T-helper 1 cell (primary cell): Measurements from ENCODE around the gene SLC9A1.
A peak's percentile ranks its signal among the peaks of the same experiment; 100 is the strongest.
"Not testable (repeated sequence)": the region's sequence is repeated elsewhere in the genome, so short reads cannot be mapped to it uniquely, and the experiment has no call there.

Source experiments
- DNase-seq, 5 donors: peaks; one replicate each; pipeline ENCODE4 v3.0.0-alpha.2; 2012 to 2020

The SLC9A1 gene

DNA sequence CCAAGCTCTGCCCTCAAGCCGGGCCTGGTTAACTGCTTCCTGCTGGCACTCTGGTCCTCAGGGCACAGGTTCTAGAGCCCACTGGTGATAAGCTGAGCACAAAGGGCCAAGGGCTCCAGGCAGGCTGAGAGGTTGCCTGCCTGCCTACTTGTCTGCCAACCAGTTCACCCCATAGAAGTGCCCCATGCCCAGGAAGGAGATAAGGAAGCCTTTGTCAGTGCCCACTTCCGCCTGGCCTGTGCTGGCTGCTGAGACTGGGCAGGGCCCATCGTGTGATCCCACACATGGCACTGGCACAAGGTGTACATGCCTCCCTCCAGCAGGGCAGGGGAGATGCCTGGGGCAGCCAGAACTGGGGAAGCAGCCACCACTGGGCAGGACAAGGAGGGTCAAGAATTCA, 24.1 kb downstream of the SLC9A1 start:
- DNase-seq: no peak

- DNase-seq: no peak
Measured at GRCh38 chr1:27129225-27129624, 25.7 kb downstream of the SLC9A1 start.

- DNase-seq: no peak
Measured at GRCh38 chr1:27127419-27127818, 27.5 kb downstream of the SLC9A1 start.

DNA sequence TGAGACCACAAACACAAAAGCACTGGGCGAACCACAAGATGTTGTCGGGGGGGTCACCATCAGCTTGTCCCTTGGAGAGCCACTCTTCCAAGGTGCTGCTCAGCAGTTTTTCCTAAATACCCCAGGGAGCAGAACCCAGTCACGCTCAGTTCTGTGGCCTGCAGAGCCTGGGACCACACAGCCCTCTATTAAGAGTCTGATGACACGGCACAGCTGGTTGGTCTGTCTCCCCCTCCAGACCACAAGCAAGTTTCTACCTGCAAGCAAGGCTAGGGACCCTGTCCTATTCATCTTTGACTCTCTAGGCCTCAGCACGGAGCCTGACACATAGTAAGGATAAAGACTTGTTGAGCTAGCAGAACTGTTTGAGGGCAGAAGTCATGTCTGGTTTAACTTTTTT, 28.5 kb downstream of the SLC9A1 start:
- DNase-seq: no peak

DNA sequence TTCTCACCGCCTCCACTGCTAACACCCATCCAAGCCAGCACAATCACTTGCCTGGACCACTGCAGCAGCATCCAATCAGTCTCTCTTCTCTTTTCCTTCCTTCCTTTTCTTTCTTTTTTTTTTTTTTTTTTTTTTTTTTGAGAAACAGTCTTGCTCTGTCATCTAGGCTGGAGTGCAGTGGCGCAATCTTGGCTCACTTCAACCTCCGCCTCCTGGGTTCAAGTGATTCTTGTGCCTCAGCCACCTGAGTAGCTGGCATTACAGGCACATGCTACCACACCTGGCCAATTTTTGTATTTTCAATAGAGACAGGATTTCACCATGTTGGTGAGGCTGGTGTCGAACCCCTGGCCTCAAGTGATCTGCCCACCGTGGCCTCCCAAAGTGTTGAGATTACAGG, 29.8 kb downstream of the SLC9A1 start:
- not testable (repeated sequence) for DNase-seq

DNA sequence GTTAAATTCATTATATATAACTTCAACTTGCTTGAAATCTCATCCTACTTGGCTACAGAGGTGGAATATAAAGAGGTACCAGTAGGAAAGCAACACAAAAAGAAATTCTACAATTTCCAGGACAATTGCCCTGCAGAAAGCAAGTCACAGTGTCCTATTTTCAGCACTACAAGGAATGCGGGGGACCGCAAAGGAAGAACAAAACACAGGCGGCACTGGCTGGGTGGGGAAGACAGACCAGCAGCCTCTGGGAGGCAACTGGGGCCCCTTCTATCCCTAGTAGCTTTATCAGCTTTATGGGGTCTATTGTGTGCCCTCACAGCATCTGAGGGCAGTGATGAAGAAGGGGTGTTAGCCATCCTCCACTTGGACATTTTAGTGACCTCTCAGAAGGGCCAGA, 30.5 kb downstream of the SLC9A1 start:
- DNase-seq: no peak

GRCh38 chr1:27122652-27123051, 32.3 kb downstream of the SLC9A1 start:
- DNase-seq: no peak

DNA sequence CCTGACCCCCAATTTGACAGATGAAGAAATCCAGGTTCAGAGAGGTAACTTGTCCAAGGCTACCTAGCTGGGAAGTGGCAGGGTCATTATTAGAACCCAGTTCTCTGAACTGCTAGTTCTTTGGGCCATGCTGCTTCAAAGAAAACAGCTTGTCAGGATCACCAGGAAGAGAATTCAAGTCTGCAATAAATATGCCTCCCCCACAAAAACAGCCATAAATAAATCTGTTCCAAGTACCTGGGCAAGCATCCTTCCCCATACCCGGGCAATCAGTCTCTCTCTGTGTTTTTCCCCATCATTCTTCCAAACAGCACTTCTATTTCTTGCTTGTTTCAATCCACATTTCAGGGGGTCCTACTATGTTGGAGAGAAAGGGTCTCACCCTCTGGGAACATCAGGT, 34.1 kb downstream of the SLC9A1 start:
- DNase-seq: no peak

DNA sequence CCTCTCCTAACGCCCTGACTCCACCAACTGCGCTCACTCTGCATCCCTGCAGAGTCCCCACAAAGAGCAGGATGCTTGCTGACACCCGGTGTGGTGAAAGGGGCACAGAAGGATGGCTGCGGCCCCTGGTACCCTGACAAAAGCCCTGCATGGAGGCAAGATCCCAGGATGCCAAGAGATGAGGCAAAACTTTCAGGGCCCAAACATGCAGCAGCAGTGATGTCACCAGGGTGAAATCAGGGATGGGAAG, 36.6 kb downstream of the SLC9A1 start:
- no peak for DNase-seq

- no peak for DNase-seq
Measured at GRCh38 chr1:27117733-27118439, 37.0 kb downstream of the SLC9A1 start.

GRCh38 chr1:27116697-27117096, 38.2 kb downstream of the SLC9A1 start:
- no peak for DNase-seq

GRCh38 chr1:27116232-27116631, 38.7 kb downstream of the SLC9A1 start:
- DNase-seq: no peak

- DNase-seq: no peak
Measured at GRCh38 chr1:27114546-27114945, 40.4 kb downstream of the SLC9A1 start.

DNA sequence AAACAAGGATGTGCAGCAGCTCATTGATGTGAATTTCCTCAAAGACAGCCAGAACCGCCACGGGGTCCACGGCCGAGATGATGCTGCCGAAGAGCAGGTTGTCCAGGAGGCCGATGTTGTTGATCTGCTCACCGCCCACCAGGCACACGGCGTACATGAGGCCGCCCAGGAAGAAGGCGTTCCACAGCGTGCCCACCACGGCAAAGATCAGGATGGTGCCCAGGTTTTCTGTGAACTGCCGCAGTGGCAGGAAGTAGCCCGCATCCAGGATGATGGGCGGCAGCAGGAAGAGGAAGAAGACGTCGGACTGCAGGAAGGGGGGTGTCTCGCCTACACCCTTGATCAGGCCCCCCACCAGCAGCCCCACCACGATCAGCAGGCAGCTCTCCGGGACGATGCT, 41.1 kb downstream of the SLC9A1 start:
- no peak for DNase-seq

GRCh38 chr1:27111626-27112573, 43.0 kb downstream of the SLC9A1 start:
- DNase-seq: peak; percentile 26 to 78 (median 52)

- no peak for DNase-seq
Measured at GRCh38 chr1:27109103-27109822, 45.7 kb downstream of the SLC9A1 start.

DNA sequence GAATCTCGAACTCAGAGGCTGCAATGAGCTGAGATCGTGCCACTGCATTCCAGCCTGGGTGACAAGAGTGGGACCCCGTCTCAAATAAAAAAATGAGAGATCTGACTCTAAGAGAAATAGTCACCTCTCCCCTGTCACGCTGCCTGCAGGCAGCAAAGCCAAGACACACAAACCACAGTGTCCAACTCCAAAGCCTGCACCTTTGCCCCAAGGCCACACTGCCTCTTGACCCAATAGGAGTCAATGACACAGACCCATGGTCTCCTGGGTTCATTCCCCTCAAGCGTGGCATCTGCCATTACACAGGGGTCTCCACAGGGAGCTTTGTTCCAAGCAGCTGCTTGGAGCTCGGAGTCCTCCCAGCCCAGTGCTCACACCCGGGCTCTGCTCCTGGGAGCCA, 46.3 kb downstream of the SLC9A1 start:
- no peak for DNase-seq

- no peak for DNase-seq
Measured at GRCh38 chr1:27106561-27107323, 48.2 kb downstream of the SLC9A1 start.

DNA sequence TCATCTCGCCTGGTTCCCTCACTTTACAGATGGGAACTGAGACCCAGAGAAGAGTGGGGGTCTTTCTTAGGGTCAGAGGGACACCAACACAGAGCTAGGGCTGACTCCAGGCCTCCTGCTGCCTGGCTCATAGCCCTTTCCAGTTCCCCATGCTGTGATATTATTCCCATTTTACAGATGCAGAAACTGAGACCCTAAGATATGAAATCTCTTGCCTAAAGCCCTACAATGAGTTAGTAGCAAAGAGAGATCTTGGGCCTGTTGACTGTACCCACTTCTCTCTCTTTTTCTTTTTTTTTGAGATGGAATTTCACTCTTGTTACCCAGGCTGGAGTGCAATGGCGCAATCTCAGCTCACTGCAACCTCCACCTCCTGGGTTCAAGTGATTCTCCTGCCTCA, 49.9 kb downstream of the SLC9A1 start:
- no peak for DNase-seq

DNA sequence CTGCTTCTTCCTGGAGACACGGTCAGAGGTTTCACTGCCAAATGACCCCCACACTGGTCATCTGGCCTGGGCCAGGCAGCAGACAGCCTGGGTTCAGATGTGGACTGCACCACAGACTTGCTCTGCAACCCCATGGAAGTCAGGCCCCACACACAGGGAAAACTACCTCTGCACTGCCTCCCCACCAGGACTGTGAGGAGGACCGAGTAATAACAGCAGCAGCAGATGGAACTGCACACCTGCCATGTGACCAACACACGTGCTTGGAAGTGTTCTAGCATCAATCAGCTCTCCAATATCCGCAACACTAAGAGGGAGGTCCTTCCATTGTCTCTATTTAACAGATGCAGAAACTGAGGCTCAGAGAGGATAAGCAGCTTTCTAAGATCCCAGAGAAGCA, 51.4 kb downstream of the SLC9A1 start:
- no peak for DNase-seq

DNA sequence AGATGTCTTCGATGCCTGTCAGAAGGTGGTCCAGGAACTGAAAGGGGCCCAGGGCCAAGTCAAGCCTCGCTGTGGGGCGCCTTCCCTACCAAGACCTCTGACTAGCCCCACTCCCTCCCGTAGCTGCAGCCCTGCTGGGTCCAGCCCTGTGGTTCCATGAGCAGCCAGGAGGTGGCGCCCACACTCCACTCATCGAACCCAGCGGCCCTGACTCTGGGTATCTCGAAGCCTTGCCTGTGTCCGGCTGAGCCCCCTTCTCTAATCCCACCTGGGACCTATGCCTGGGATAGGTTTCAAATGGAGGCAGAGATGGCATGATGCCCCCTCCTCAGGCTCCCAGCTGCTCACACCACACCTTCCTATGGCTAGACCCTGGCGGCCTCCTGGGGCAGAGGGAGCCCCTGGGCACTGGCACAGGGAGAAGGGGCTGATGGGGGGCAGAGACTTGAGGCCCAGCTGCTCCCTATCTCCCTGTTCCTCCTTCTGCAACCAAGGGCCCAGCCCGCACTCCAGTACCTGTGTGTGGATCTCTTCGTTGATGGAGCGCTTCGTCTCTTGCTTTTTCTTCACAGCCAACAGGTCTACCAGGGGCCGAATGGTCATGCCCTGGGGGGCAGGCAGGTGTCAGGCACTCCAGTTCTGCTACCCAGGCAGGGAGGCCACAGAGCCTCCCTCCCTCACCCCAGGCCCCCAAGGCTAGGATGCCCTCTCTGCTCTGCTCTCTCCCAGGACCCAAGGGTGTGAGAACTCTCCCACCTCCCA, 52.0 kb downstream of the SLC9A1 start:
- DNase-seq: peak; percentile 50 to 75 (median 65)

DNA sequence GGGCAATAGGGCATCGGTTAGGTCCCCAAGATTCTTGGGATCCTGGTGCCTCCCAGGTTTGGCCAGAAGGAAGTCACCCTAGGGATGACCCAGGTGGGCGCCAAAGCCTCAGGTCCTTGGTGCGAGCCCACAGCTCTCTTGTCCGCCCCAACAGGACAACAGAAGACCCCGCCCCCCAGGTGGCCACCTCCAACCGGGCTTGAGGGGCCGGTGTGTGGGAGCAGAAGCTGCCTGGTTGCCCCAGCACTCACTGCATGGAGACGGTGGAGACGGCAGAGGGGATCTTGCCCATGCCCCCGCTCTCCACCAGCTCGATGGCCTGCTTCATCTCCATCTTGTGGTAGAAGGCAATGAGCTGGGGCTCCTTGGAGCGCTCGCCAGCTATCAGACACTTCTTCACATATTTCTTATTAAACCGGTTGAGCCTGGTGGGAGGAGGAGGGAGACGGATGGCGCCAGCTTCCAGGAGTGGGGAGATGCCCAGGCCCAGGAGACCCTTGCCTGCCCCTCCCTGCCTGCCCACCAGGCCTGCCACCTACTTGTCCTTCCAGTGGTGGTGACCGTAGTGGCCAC, 52.7 kb downstream of the SLC9A1 start:
- DNase-seq: no peak
